ENCODE data around the gene DIDO1. TPM values are rescaled to one million over a fixed set of nuclear protein-coding genes. Genes with fewer than 3 reads are reported as not detected.
A peak's percentile ranks its signal among the peaks of the same experiment; 100 is the strongest.

DIDO1 gene
- polyA plus RNA-seq, 2 of the 4 experiments (the other 2 are of a cell fraction), result 12.6 to 14.8 TPM

DNA sequence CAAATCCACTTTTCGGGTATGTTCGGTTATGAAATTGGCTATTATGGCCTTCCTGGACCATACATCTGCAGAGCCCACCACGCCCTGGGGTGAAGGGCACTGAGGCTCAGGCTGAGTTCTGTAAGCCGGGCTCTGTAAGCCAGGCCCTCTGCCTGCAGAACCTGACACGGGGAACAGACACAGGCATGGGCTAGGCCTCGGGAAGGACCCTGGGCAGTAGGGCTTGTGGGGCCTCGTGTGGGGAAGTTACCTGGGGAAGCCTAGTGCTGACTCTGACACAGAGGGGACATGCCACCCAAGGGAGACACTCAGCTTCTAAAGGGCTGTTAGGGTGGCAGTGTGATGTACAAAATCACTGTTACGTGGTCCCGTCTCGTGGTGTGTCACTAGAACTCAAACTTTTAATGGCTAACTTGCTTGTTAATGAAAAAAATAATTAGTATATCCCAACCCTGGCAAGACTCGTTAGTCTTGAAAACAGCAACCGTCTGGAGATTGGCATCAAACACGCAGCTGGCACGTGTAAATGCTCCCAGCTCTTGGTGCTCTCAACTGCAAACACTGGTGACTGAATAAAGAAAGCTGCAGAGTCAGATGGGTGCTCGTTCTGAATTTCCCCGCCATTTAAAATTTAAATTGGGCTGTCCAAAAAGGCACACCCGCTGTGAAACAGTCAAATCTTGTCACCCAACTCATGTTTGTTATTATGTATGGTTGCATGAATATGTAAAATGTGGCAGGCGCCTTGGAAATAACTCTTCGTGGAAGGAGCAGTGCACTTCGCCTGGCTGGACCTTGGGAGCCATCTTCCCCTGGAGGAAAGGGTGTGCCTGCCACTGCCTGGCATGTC, 41.0 kb downstream of the DIDO1 start:
- TF ChIP-seq CHD4 (IDR thresholded peaks at IDR 0.05; ENCODE audit: borderline replicate concordance) (no peak), KDM5A (IDR thresholded peaks at IDR 0.05) (no peak)
- DNase-seq (ENCODE audit: low read depth in 1 of 2, low spot score in 1 of 2), result no peak
- H3K27ac ChIP-seq, result no peak overlapping the region
- no peaks in the 10 kb centered on the region for H3K4me1 ChIP-seq
- no peak overlapping the region for H3K4me3 ChIP-seq
- ChIA-PET CTCF (interaction anchor here (2.8 to 12.2 kb wide), 3 partner anchors 10 to 23 kb away, joined by 11 to 123 read pairs (median 121); no protein-coding TSS in a partner anchor), POLR2A (no interaction called here)
- no peaks in the 10 kb centered on the region for H3K9me3 ChIP-seq
- H3K4me2 ChIP-seq, result no peak overlapping the region
- FAIRE-seq, result no peak
- peak in 1 of 2 experiments; percentile 14; a peak in 2 of 6 replicates for ATAC-seq
- WGBS (ENCODE audit: missing lambda C conversion rate), result 88% methylated on average over 20 of the region's 20 CpGs

GRCh38 chr20:62884556-62884955, 41.7 kb downstream of the DIDO1 start:
- peak; percentile 21 to 30; a peak in 3 of 6 replicates for ATAC-seq
- ChIA-PET POLR2A (no interaction called here), CTCF (interaction anchor here (7.8 to 12.2 kb wide), 2 partner anchors 9 to 16 kb away, joined by 121 to 123 read pairs; no protein-coding TSS in a partner anchor)
- Histone ChIP-seq H3K27ac (no peak overlapping the region), H3K4me2 (no peak overlapping the region), H3K9me3 (no peaks in the 10 kb centered on the region), H3K4me3 (no peak overlapping the region), H3K4me1 (no peaks in the 10 kb centered on the region)
- FAIRE-seq, result no peak
- TF ChIP-seq, protein P1, sequence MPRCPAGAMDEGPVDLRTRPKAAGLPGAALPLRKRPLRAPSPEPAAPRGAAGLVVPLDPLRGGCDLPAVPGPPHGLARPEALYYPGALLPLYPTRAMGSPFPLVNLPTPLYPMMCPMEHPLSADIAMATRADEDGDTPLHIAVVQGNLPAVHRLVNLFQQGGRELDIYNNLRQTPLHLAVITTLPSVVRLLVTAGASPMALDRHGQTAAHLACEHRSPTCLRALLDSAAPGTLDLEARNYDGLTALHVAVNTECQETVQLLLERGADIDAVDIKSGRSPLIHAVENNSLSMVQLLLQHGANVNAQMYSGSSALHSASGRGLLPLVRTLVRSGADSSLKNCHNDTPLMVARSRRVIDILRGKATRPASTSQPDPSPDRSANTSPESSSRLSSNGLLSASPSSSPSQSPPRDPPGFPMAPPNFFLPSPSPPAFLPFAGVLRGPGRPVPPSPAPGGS (IDR thresholded peaks at IDR 0.05), result no peak
- 92% methylated on average over 8 of the region's 8 CpGs for WGBS (ENCODE audit: missing lambda C conversion rate)
- no peak for DNase-seq (ENCODE audit: low read depth in 1 of 2, low spot score in 1 of 2)

- FAIRE-seq (no peak), ATAC-seq (no peak), DNase-seq (ENCODE audit: low read depth in 1 of 2, low spot score in 1 of 2) (no peak)
- ChIA-PET POLR2A (interaction anchor here (0.6 kb wide), 1 partner anchor 20 kb away, joined by 3 read pairs; no protein-coding TSS in a partner anchor), CTCF (interaction anchor here (1.0 to 1.9 kb wide), 3 partner anchors 11 to 126 kb away, joined by 3 to 8 read pairs (median 3); no protein-coding TSS in a partner anchor)
- no peak overlapping the region for H3K4me2 ChIP-seq
- no peaks in the 10 kb centered on the region for H3K9me3 ChIP-seq
- no peaks in the 10 kb centered on the region for H3K4me1 ChIP-seq
- WGBS (ENCODE audit: missing lambda C conversion rate), result 90% methylated on average over 15 of the region's 15 CpGs
- TF ChIP-seq, protein P2, sequence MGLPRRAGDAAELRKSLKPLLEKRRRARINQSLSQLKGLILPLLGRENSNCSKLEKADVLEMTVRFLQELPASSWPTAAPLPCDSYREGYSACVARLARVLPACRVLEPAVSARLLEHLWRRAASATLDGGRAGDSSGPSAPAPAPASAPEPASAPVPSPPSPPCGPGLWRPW (IDR thresholded peaks at IDR 0.05), result no peak
- TF ChIP-seq TP53 (CRISPR knock-in tag; IDR thresholded peaks at IDR 0.05), result no peak
- H3K4me3 ChIP-seq, result no peak overlapping the region
- H3K27ac ChIP-seq, result no peak overlapping the region
Measured at GRCh38 chr20:62882426-62882825, 43.9 kb downstream of the DIDO1 start.

- Histone ChIP-seq H3K4me1 (no peaks in the 10 kb centered on the region), H3K9me3 (no peaks in the 10 kb centered on the region), H3K4me2 (no peak overlapping the region), H3K4me3 (no peak overlapping the region), H3K27ac (no peak overlapping the region)
- FAIRE-seq (no peak), ATAC-seq (no peak), DNase-seq (ENCODE audit: low read depth in 1 of 2, low spot score in 1 of 2) (no peak)
- POLR2A ChIA-PET, result interaction anchor here (0.6 kb wide), 1 partner anchor 21 kb away, joined by 3 read pairs; no protein-coding TSS in a partner anchor
- TF ChIP-seq NFE2L2 (conservative IDR thresholded peaks at IDR 0.05; ENCODE audit: low read length) (no peak), MAZ (IDR thresholded peaks at IDR 0.05; ENCODE audit: borderline replicate concordance, low read depth, low read length) (no peak), FOSB (CRISPR knock-in tag; IDR thresholded peaks at IDR 0.05) (no peak), ZNF302 (CRISPR knock-in tag; IDR thresholded peaks at IDR 0.05) (no peak), CBX8 (IDR thresholded peaks at IDR 0.05) (no peak), RCOR1 (IDR thresholded peaks at IDR 0.05; ENCODE audit: low read depth, low read length) (no peak), ZSCAN20 (CRISPR knock-in tag; IDR thresholded peaks at IDR 0.05) (no peak), RFX5 (IDR thresholded peaks at IDR 0.05) (no peak), ZFP36 (IDR thresholded peaks at IDR 0.05; ENCODE audit: borderline replicate concordance, partially characterized antibody) (no peak)
- TF ChIP-seq, protein P3, sequence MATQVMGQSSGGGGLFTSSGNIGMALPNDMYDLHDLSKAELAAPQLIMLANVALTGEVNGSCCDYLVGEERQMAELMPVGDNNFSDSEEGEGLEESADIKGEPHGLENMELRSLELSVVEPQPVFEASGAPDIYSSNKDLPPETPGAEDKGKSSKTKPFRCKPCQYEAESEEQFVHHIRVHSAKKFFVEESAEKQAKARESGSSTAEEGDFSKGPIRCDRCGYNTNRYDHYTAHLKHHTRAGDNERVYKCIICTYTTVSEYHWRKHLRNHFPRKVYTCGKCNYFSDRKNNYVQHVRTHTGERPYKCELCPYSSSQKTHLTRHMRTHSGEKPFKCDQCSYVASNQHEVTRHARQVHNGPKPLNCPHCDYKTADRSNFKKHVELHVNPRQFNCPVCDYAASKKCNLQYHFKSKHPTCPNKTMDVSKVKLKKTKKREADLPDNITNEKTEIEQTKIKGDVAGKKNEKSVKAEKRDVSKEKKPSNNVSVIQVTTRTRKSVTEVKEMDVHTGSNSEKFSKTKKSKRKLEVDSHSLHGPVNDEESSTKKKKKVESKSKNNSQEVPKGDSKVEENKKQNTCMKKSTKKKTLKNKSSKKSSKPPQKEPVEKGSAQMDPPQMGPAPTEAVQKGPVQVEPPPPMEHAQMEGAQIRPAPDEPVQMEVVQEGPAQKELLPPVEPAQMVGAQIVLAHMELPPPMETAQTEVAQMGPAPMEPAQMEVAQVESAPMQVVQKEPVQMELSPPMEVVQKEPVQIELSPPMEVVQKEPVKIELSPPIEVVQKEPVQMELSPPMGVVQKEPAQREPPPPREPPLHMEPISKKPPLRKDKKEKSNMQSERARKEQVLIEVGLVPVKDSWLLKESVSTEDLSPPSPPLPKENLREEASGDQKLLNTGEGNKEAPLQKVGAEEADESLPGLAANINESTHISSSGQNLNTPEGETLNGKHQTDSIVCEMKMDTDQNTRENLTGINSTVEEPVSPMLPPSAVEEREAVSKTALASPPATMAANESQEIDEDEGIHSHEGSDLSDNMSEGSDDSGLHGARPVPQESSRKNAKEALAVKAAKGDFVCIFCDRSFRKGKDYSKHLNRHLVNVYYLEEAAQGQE (IDR thresholded peaks at IDR 0.05), result no peak
- 94% methylated on average over 46 of the region's 46 CpGs for WGBS (ENCODE audit: missing lambda C conversion rate)
- CTCF ChIA-PET, result interaction anchor here (1.0 to 1.9 kb wide), 3 partner anchors 10 to 127 kb away, joined by 3 to 8 read pairs (median 3); no protein-coding TSS in a partner anchor
Measured at GRCh38 chr20:62881662-62882395, 44.5 kb downstream of the DIDO1 start.

Data from A549 (cell line).